Measurements from ENCODE around the gene SAYSD1.

- TF ChIP-seq CTCF (IDR thresholded peaks at IDR 0.05; ENCODE audit: borderline replicate concordance, extremely low read depth, low read length, poor library complexity, severe bottlenecking) (no peak), EZH2 (IDR thresholded peaks at IDR 0.05; ENCODE audit: borderline replicate concordance, low read depth, low read length, severe bottlenecking) (no peak)
These were observed 58.3 kb downstream of the SAYSD1 start for GRCh38 chr6:39056681-39057080.

Data from DND-41 (cell line).